Hepatocyte (in vitro differentiated cells): Measurements from ENCODE around the gene COL4A1.

Source experiments
- EZH2 ChIP-seq: fragments of 200-600 bp; sonication (generic); IDR thresholded peaks from 2 replicates; pipeline ENCODE4 v1.6.1; 2016; ENCODE audit warnings: antibody characterized with exemption, mild to moderate bottlenecking, borderline replicate concordance
- EZH2phosphoT487 ChIP-seq: fragments of 200-600 bp; sonication (generic); IDR thresholded peaks from one replicate; pipeline ENCODE4 v1.6.1; 2018; ENCODE audit warnings: antibody characterized with exemption, mild to moderate bottlenecking, low read depth, moderate library complexity; ENCODE audit not compliant: unreplicated experiment, severe bottlenecking
- TF ChIP-seq, protein P1 (sequence below): fragments of 200-600 bp; sonication (generic); IDR thresholded peaks from 2 replicates; pipeline ENCODE4 v1.5.1; 2016; ENCODE audit warnings: antibody characterized with exemption, mild to moderate bottlenecking; ENCODE audit not compliant: poor library complexity

- TF ChIP-seq, protein P1, sequence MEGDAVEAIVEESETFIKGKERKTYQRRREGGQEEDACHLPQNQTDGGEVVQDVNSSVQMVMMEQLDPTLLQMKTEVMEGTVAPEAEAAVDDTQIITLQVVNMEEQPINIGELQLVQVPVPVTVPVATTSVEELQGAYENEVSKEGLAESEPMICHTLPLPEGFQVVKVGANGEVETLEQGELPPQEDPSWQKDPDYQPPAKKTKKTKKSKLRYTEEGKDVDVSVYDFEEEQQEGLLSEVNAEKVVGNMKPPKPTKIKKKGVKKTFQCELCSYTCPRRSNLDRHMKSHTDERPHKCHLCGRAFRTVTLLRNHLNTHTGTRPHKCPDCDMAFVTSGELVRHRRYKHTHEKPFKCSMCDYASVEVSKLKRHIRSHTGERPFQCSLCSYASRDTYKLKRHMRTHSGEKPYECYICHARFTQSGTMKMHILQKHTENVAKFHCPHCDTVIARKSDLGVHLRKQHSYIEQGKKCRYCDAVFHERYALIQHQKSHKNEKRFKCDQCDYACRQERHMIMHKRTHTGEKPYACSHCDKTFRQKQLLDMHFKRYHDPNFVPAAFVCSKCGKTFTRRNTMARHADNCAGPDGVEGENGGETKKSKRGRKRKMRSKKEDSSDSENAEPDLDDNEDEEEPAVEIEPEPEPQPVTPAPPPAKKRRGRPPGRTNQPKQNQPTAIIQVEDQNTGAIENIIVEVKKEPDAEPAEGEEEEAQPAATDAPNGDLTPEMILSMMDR = no peak
- TF ChIP-seq EZH2phosphoT487 = no peak
- no peak for TF ChIP-seq EZH2
These were observed 22.3 kb upstream of the COL4A1 start for GRCh38 chr13:110329258-110329657.
